ENCODE results near the gene GIPC2. TPM values are rescaled to one million over a fixed set of nuclear protein-coding genes. Genes with fewer than 3 reads are reported as not detected.

GIPC2 gene
- total and polyA plus RNA-seq, 12 donors, result 10.6 to 53.4 (median 32.5) TPM

DNA sequence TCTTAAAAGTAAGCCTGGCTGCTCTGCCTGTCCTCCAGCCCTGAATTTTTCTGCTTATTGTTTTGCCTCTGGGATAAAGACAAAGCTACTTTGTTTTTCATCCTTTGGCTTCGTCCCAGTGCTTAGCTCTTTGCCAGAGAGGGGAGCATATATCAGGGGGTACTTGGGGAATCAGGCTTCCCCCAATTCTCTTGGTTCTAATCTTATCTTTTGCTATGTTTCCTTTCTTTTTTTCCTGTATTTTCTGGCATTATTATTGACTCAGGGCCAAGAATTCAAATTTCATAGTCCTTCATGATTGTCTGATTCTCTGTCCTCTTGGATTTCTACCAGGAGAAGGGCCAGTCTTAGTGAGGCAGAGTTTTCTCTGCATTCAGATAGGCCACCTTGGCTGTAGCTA, 51.2 kb downstream of the GIPC2 start:
- Histone ChIP-seq H3K27ac (peak overlapping the region in 2 of 5 donors; percentile 43 to 50), H3K36me3 (replicated peaks in 1 of 2) (no peaks in the 10 kb centered on the region), H3K27me3 (no peaks in the 10 kb centered on the region), H3K4me3 (no peak overlapping the region), H3K9me3 (replicated peaks in 1 of 3) (no peaks in the 10 kb centered on the region), H3K4me1 (replicated peaks in 1 of 2) (peaks cover 24 to 25% of the 10 kb centered on the region in 2 donors)
- DNase-seq, result no peak
- TF ChIP-seq POLR2A (IDR thresholded peaks at IDR 0.05), result no peak
- TF ChIP-seq, protein P1, sequence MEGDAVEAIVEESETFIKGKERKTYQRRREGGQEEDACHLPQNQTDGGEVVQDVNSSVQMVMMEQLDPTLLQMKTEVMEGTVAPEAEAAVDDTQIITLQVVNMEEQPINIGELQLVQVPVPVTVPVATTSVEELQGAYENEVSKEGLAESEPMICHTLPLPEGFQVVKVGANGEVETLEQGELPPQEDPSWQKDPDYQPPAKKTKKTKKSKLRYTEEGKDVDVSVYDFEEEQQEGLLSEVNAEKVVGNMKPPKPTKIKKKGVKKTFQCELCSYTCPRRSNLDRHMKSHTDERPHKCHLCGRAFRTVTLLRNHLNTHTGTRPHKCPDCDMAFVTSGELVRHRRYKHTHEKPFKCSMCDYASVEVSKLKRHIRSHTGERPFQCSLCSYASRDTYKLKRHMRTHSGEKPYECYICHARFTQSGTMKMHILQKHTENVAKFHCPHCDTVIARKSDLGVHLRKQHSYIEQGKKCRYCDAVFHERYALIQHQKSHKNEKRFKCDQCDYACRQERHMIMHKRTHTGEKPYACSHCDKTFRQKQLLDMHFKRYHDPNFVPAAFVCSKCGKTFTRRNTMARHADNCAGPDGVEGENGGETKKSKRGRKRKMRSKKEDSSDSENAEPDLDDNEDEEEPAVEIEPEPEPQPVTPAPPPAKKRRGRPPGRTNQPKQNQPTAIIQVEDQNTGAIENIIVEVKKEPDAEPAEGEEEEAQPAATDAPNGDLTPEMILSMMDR (IDR thresholded peaks at IDR 0.05), result no peak
- intact Hi-C loops (cut with DNase I), result no loop called here
- 67 to 81% (median 70%) methylated on average over 1 of the region's 1 CpG for WGBS, 4 donors

DNA sequence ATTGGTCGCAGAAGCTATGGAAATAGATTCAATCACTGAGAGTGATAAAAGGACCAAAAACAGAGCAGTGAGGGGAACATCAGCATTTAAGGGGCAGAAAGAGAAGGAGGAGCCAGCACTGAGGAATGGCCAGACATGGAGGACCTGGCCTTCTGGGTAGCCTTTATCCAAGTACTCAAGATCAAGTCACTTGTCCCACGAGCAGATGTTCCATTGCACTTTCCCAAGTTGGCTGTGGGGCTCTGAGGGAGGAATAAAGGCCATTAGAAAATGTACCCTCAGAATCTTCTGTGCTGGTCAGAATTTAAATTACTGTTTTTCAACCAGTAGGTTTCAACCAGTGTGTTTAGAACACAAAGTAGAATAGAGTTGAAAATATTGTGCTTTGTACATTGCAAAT, 55.3 kb downstream of the GIPC2 start:
- intact Hi-C loops (cut with DNase I), result no loop called here
- no peak for DNase-seq
- H3K27ac ChIP-seq, result peak overlapping the region in 4 of 5 donors; percentile 53 to 78 (median 70)

DNA sequence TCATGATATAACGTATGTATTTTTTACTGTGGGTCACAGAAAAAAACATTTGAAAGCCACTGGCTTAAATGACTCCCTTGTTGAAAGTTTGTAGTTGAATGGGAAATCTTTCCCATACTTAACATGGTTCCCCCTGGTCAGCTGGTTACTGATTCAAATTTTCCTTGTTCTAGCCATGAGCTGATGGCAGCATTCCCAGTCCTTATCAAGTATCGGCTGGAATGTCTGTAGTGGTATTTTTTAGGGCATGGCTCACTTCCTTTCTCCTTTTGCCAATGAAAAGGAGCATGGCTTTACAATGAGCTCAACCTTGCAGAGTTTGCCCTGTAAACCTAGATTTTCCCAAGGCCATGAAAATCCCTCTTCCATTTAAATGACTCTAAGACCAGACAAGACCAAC, 55.7 kb downstream of the GIPC2 start:
- H3K27ac ChIP-seq, result peak overlapping the region in 4 of 5 donors; percentile 53 to 78 (median 70)
- no peaks in the 10 kb centered on the region for H3K36me3 ChIP-seq (replicated peaks in 1 of 2)
- no peaks in the 10 kb centered on the region for H3K27me3 ChIP-seq
- DNase-seq, result peak; percentile 63 to 85 (median 75)
- 32 to 48% (median 34%) methylated on average over 2 of the region's 2 CpGs for WGBS, 4 donors
- intact Hi-C loops (cut with DNase I), result no loop called here
- no peak for TF ChIP-seq POLR2A (IDR thresholded peaks at IDR 0.05)
- TF ChIP-seq, protein P1 (IDR thresholded peaks at IDR 0.05), result no peak
- H3K4me3 ChIP-seq, result no peak overlapping the region
- no peaks in the 10 kb centered on the region for H3K9me3 ChIP-seq (replicated peaks in 1 of 3)
- H3K4me1 ChIP-seq (replicated peaks in 1 of 2), result peaks cover 18 to 19% of the 10 kb centered on the region in 2 donors

More for the DNA sequence above, 55.3 kb downstream of the GIPC2 start:
- Histone ChIP-seq H3K4me3 (no peak overlapping the region), H3K36me3 (replicated peaks in 1 of 2) (no peaks in the 10 kb centered on the region), H3K27me3 (no peaks in the 10 kb centered on the region), H3K9me3 (replicated peaks in 1 of 3) (no peaks in the 10 kb centered on the region), H3K4me1 (replicated peaks in 1 of 2) (peaks cover 19 to 23% of the 10 kb centered on the region in 2 donors)
- no peak for TF ChIP-seq POLR2A (IDR thresholded peaks at IDR 0.05)
- TF ChIP-seq, protein P1 (IDR thresholded peaks at IDR 0.05), result no peak
- 88 to 96% (median 90%) methylated on average over 2 of the region's 2 CpGs for WGBS, 4 donors

DNA sequence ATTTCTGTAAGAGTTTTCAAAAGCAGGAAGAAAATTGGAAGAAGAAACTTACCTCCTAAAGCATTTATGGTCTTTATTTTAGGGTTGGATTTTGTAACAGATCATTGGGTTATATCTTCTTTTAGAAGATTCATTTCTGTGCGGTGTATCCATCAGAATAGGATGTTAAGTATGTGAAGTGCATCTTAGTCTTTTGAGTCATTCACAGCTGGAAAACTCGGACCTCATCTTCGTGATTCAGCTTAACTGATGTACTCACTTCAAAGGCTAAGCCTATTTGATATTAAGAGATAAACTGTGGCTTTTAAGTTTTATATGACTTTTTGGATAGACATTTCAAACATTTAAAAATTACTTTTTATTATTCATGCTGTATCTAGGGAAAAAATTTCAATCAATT, 56.3 kb downstream of the GIPC2 start:
- 39 to 64% (median 52%) methylated on average over 3 of the region's 3 CpGs for WGBS, 4 donors
- Histone ChIP-seq H3K27ac (peak overlapping the region in 4 of 5 donors; percentile 53 to 78 (median 70)), H3K9me3 (replicated peaks in 1 of 3) (no peaks in the 10 kb centered on the region), H3K27me3 (no peaks in the 10 kb centered on the region), H3K4me1 (replicated peaks in 1 of 2) (peaks cover 18% of the 10 kb centered on the region in 2 donors), H3K4me3 (no peak overlapping the region), H3K36me3 (replicated peaks in 1 of 2) (no peaks in the 10 kb centered on the region)
- DNase-seq, result no peak
- intact Hi-C loops (cut with DNase I), result no loop called here
- TF ChIP-seq, protein P1 (IDR thresholded peaks at IDR 0.05), result no peak
- no peak for TF ChIP-seq POLR2A (IDR thresholded peaks at IDR 0.05)

All from adrenal gland (tissue), 12 donors.